Right atrium auricular region (tissue), 2 donors: Measurements from ENCODE around the gene FAM219A. TPM values are rescaled to one million over a fixed set of nuclear protein-coding genes. Genes with fewer than 3 reads are reported as not detected.

ENCODE experiments used
- DNase-seq: peaks from one replicate; pipeline ENCODE4 v3.0.0-alpha.2; 2019; ENCODE audit warnings: low spot score
- H3K27ac ChIP-seq, 2 donors: fragments of 200-600 bp; sonication (generic); 1 replicate in 1 of 2; 2 replicates in 1 of 2; pipeline ENCODE4 v1.5.1; 2016 to 2019
- H3K27me3 ChIP-seq, 2 donors: fragments of 200-600 bp; sonication (generic); one replicate each; pipeline versions ENCODE4 v1.5.1 to v1.6.0; 2017 to 2019
- H3K36me3 ChIP-seq: fragments of 200-600 bp; sonication (generic); one replicate; pipeline ENCODE4 v1.5.1; 2016
- H3K4me1 ChIP-seq, 2 donors: fragments of 200-600 bp; sonication (generic); one replicate each; pipeline versions ENCODE4 v1.5.1 to v1.6.0; 2017 to 2019
- H3K4me3 ChIP-seq, 2 donors: fragments of 200-600 bp; sonication (generic); 1 replicate in 1 of 2; 2 replicates in 1 of 2; pipeline ENCODE4 v1.5.1; 2017 to 2019; ENCODE audit warnings: mild to moderate bottlenecking in 1 of 2, moderate library complexity in 1 of 2
- H3K9me3 ChIP-seq, 2 donors: fragments of 200-600 bp; sonication (generic); one replicate each; pipeline ENCODE4 v1.5.1; 2019
- total RNA-seq, 2 donors: library from RNA; depleted of rRNA; stranded (reverse); fragments of >200 nt; gene quantifications; one replicate each; pipeline ENCODE4 v1.1.0, GENCODE V29; 2016
- TF ChIP-seq, protein P1 (sequence below), 2 donors: fragments of 200-600 bp; sonication (generic); IDR thresholded peaks; one replicate each; pipeline ENCODE4 v1.5.1; 2019; ENCODE audit warnings: antibody characterized with exemption in 2 of 2

The FAM219A gene
- total RNA-seq, 2 donors from 2014 or later, result 10.5 to 19.9 TPM

GRCh38 chr9:34379334-34380033, 78.9 kb downstream of the FAM219A start:
- H3K9me3 ChIP-seq, result no peaks in the 10 kb centered on the region
- H3K4me3 ChIP-seq, result peak overlapping the region; percentile 7 to 63
- TF ChIP-seq, protein P1, sequence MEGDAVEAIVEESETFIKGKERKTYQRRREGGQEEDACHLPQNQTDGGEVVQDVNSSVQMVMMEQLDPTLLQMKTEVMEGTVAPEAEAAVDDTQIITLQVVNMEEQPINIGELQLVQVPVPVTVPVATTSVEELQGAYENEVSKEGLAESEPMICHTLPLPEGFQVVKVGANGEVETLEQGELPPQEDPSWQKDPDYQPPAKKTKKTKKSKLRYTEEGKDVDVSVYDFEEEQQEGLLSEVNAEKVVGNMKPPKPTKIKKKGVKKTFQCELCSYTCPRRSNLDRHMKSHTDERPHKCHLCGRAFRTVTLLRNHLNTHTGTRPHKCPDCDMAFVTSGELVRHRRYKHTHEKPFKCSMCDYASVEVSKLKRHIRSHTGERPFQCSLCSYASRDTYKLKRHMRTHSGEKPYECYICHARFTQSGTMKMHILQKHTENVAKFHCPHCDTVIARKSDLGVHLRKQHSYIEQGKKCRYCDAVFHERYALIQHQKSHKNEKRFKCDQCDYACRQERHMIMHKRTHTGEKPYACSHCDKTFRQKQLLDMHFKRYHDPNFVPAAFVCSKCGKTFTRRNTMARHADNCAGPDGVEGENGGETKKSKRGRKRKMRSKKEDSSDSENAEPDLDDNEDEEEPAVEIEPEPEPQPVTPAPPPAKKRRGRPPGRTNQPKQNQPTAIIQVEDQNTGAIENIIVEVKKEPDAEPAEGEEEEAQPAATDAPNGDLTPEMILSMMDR (IDR thresholded peaks at IDR 0.05), result peak; percentile 96 to 100
- DNase-seq, result peak; percentile 91
- H3K27ac ChIP-seq, result peak overlapping the region in 1 of 2 donors; percentile 86
- H3K36me3 ChIP-seq, result no peaks in the 10 kb centered on the region
- H3K4me1 ChIP-seq, result peaks cover 0 to 45% of the 10 kb centered on the region in 2 donors
- no peaks in the 10 kb centered on the region for H3K27me3 ChIP-seq

DNA sequence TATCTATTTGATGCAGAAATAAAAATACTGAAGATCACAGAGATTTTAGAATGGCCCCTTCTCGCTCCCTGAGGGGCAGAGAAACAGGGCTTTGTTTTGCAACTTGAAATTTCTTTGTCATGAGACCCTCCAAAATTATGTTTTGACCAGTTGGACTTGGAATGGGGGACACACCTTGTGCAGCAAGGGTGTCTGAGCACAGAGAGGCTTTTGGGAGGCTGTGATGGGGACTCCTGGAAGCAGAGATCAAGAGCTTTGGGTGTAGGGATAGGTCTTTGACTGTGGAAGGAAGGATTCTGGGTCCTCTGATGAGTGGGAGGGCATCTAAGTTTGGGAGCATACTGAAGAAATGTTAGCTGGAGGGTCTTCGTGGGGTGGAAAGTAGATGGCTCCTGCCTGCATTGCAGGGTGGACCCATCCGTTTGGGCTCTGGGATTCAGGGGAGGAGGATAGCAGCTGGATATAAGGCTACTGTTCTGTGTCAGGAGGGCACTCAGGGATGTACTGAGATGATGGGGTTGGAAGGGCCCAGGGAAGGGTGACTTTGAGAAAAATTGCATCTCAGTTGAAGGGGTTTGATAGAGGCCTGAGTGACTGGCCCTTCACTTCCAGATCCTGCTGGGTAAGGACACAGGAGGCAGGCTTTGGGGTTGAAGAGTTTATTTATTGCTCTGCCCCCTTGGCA, 79.9 kb downstream of the FAM219A start:
- no peak overlapping the region for H3K27ac ChIP-seq
- TF ChIP-seq, protein P1 (IDR thresholded peaks at IDR 0.05), result no peak
- peaks cover 0 to 45% of the 10 kb centered on the region in 2 donors for H3K4me1 ChIP-seq
- H3K36me3 ChIP-seq, result no peaks in the 10 kb centered on the region
- H3K9me3 ChIP-seq, result no peaks in the 10 kb centered on the region
- no peak overlapping the region for H3K4me3 ChIP-seq
- H3K27me3 ChIP-seq, result no peaks in the 10 kb centered on the region
- DNase-seq, result peak; percentile 48

GRCh38 chr9:34377404-34377746, 81.0 kb downstream of the FAM219A start:
- no peaks in the 10 kb centered on the region for H3K27me3 ChIP-seq
- peak overlapping the region; percentile 73 to 82 for H3K27ac ChIP-seq
- H3K36me3 ChIP-seq, result no peaks in the 10 kb centered on the region
- no peaks in the 10 kb centered on the region for H3K9me3 ChIP-seq
- peaks cover 0 to 45% of the 10 kb centered on the region in 2 donors for H3K4me1 ChIP-seq
- H3K4me3 ChIP-seq, result peak overlapping the region; percentile 64 to 83
- TF ChIP-seq, protein P1 (IDR thresholded peaks at IDR 0.05), result no peak
- DNase-seq, result peak; percentile 59

DNA sequence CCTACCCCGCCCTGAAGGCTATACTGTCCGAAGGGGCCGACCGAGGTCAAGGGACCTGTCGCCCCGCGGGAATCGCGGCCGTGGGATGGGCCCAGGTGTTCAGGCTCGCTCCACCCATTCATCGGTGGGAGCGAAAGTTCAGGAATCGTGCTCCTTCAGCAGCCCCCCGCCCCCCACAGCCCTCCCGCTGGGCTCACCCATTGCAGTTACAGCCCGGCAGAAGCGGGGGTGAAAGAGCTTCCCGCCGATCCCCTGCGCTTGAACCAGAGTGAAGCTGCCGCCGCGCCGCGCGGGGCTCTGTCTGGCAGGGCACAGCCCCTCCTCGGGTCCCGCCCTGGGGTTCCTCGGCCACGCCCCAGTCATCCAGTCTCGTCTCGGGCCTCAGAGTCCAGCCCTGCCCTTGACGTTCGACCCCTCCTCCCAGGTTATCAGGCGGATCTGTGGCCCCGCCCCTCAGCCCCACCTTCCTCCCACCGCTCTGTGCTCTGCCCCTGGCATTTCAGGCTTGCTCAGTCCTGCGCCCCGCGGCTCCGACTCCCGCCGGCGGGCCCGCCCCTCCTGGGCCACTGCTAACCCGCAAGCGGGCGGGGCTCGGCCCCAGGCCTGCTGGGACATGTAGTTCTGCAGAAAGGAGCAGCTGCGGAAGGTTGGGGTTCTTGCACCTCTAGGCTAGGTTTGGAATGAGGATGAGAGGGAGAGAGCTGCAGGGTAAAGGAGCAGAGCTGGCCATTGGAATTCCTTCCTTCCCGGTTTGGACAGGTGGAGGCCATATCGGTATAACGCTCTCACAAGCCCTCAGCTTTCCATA, 81.6 kb downstream of the FAM219A start, which contains the start of gene MYORG:
TSS of gene MYORG (minus strand) at position 303 of the 808 bp plus-strand sequence. CDS start 3,955 bp downstream, outside the sequence.
- peaks cover 0 to 45% of the 10 kb centered on the region in 2 donors for H3K4me1 ChIP-seq
- no peaks in the 10 kb centered on the region for H3K27me3 ChIP-seq
- peak within 1 kb of the TSS; percentile 64 to 83 for H3K4me3 ChIP-seq
- TF ChIP-seq, protein P1 (IDR thresholded peaks at IDR 0.05), result no peak
- H3K27ac ChIP-seq, result peak within 1 kb of the TSS; percentile 73 to 82
- DNase-seq, result peak; percentile 90
- H3K36me3 ChIP-seq, result no peaks in the 10 kb centered on the region
- H3K9me3 ChIP-seq, result no peaks in the 10 kb centered on the region

GRCh38 chr9:34375901-34376595, 82.3 kb downstream of the FAM219A start:
- Histone ChIP-seq H3K4me1 (peaks cover 0 to 37% of the 10 kb centered on the region in 2 donors), H3K36me3 (no peaks in the 10 kb centered on the region), H3K4me3 (peak overlapping the region; percentile 64 to 83), H3K27me3 (no peaks in the 10 kb centered on the region), H3K9me3 (no peaks in the 10 kb centered on the region), H3K27ac (peak overlapping the region; percentile 73 to 82)
- TF ChIP-seq, protein P1 (IDR thresholded peaks at IDR 0.05), result peak in 1 of 2 donors; percentile 47
- DNase-seq, result peak; percentile 70
